ENCODE measurements around the gene MIEF2.
A peak's percentile ranks its signal among the peaks of the same experiment; 100 is the strongest.
"Not testable (repeated sequence)": the region's sequence is repeated elsewhere in the genome, so short reads cannot be mapped to it uniquely, and the experiment has no call there.

Gene MIEF2

GRCh38 chr17:18260332-18261145, at the start of gene MIEF2:
Gene MIEF2 (plus strand): TSS chr17:18260662. CDS start chr17:18262721, 2,059 bp downstream.
- DNase-seq (ENCODE audit: low read depth) = peak; percentile 97

DNA sequence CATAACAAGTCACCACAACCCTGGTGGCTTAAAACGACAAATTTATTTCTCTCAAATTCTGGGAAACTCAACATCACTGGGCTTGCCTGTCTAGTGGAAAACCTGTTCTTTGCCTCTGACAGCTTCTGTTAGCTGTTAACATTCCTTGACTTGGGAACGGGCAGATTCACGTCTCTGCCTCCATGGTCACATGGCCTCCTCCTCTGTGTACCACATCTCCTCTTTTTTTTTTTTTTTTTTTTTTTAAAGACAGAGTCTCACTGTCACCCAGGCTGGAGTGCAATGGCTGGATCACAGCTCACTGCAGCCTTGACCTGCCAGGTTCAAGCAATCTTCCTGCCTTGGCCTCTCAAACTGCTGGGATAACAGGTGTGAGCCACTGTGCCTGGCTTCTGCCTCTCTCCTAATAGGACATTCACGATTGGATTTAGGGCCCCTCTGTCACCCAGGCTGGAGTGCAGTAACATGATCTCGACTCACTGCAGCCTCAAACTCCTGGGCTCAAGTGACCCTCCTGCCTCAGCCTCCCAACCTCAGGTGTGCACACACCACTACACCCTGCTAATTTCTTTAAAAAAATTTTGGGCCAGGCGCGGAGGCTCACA, 46.7 kb upstream of the MIEF2 start:
- no peak for DNase-seq (ENCODE audit: low read depth)

GRCh38 chr17:18216906-18217305, 43.6 kb upstream of the MIEF2 start:
- DNase-seq (ENCODE audit: low read depth) = not testable (repeated sequence)

DNA sequence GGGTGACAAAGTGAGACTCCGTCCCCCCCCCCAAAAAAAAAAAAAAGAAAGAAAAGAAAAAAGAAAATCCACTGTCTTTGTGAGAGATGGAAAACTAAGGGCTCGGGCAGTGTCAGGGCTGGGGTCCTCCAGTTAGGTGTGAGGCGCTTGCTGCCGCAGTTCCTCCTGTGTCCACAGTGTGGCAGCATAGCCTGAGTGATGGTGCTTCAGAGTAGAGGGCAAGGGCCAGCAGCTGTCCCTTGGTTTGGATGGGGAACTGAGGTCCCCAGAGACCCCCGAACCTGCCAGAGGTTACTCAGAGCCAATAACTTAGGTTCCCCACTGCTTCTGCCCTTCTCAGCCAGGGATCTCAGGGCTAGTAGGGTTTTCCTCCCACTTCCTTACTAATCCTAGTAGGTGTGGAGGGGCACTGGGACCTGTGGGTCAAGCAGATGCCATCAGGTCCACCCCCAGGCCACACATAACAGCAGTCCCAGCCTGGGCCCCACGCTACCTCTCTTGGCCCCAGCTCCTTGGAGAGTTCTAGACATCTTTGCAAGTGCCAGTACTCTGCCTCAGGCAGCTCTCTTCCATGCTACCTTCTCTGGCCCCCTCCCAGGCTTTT, 42.9 kb upstream of the MIEF2 start:
- DNase-seq (ENCODE audit: low read depth) = peak; percentile 75

GRCh38 chr17:18218756-18219415, 41.6 kb upstream of the MIEF2 start:
- DNase-seq (ENCODE audit: low read depth) = peak; percentile 48

GRCh38 chr17:18224053-18224386, 36.4 kb upstream of the MIEF2 start:
- peak; percentile 33 for DNase-seq (ENCODE audit: low read depth)

GRCh38 chr17:18224387-18225120, 35.9 kb upstream of the MIEF2 start:
- DNase-seq (ENCODE audit: low read depth) = peak; percentile 59

- DNase-seq (ENCODE audit: low read depth) = peak; percentile 97
Observed at GRCh38 chr17:18225121-18225641, 35.3 kb upstream of the MIEF2 start, which contains the start of gene LLGL1. Gene LLGL1 (plus strand): TSS chr17:18225635. CDS start chr17:18225683, 48 bp downstream.

DNA sequence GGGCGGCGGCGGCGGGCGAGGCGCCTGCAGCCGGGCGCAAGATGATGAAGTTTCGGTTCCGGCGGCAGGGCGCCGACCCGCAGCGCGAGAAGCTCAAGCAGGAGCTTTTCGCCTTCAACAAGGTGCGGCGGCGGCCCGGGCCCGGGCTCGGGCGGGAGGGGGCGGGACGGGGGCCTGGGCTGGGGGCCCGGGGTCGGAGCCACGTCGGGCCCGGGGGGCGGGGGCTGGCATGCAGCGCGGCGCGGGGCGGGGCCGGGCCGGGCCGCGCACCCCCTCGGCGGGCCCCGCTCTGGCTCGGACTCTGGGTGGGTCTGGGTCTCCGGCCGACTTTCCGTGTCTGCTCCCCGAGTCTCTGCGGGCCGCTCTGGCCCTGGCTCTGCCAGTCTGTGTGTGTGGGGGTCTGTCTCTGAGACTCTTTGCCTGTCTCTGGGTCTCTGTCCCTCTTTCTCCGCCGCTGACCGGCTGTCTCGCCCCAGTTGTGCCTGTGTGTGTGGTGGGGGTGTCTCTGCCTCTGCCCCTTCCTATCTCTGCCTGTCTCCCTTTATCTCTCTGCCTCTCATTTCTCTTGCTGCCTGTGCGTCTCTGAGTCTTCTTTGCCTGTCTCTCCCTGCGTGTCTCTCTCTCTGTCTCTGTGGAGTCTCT, 34.7 kb upstream of the MIEF2 start:
- no peak for DNase-seq (ENCODE audit: low read depth)

DNA sequence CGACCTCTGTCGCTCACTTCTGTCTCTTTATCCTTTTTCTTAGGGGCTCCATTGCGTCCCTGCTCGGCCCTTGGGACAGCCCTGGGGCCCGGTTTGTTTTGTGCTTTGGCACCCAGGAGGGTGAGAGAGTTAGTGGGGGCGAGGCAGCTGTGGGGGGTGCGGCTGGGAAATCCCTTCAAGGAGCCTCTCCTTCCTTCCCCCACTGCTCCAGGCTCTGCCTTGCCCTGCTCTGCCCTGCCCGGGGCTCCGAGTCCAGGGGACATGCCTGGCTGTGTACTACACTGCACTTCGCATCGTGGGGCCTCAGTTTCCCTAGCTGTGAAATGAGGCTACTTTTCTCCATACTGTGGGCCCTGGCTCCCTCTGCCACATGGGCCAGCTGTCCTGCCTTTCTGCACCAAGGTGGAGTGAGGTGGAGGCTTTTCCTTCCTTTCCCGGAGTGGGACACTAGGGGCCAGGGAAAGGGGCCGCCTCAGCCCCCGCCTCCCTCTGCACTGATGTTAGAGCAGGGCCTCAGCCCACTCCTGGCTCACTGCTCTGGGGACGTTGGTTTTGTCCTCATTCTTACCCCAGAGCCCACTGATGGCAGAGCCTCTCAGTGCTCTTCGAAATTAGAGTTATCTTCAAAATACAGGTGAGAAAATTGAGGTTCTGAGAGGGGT, 34.0 kb upstream of the MIEF2 start:
- peak; percentile 36 for DNase-seq (ENCODE audit: low read depth)

DNA sequence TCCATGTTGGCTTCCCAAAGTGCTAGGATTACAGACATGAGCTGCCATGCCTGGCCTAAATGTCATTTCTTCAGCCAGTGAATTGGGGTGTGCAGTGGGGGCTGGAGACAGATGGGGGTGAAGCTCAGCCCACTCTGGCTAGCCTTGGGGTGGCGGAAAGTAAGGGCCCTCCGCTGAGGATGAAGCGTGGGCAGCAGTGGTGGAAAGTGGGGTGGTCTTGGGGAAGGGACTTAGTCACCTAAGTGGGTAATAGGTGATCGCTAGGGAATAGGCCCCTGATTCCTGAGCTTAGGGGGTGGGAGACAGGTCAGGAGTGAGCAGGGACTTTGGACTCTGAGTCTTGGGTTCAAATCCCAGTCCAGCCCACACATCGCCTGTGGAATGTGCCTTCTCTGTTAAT, 32.8 kb upstream of the MIEF2 start:
- DNase-seq (ENCODE audit: low read depth) = no peak

- DNase-seq (ENCODE audit: low read depth) = no peak
Observed at GRCh38 chr17:18228176-18228682, 32.2 kb upstream of the MIEF2 start.

DNA sequence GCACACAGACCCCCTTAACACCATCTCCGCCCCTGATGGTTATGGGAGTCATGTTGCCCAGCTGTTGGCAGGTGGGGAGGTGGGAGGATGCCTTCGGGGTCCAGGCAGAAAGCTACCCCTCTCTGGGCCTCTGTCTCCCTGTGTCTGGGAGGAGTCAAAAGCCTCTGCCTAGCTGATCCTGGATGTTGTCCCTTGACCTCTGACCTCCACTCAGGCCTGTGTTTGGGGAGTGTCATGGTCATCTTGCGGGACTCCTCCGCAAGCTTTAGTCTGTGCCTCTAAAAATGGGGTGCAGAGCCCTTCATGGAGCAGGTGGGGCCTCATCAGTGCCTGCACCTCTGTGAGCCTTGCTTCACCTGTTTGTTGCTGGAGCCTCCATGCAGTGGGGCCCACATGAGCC, 31.2 kb upstream of the MIEF2 start:
- DNase-seq (ENCODE audit: low read depth) = no peak

- no peak for DNase-seq (ENCODE audit: low read depth)
Observed at GRCh38 chr17:18229771-18230170, 30.7 kb upstream of the MIEF2 start.

- DNase-seq (ENCODE audit: low read depth) = no peak
Observed at GRCh38 chr17:18230288-18231141, 29.9 kb upstream of the MIEF2 start.

- DNase-seq (ENCODE audit: low read depth) = no peak
Observed at GRCh38 chr17:18231164-18231563, 29.3 kb upstream of the MIEF2 start.

GRCh38 chr17:18233803-18234518, 26.5 kb upstream of the MIEF2 start:
- DNase-seq (ENCODE audit: low read depth) = no peak

DNA sequence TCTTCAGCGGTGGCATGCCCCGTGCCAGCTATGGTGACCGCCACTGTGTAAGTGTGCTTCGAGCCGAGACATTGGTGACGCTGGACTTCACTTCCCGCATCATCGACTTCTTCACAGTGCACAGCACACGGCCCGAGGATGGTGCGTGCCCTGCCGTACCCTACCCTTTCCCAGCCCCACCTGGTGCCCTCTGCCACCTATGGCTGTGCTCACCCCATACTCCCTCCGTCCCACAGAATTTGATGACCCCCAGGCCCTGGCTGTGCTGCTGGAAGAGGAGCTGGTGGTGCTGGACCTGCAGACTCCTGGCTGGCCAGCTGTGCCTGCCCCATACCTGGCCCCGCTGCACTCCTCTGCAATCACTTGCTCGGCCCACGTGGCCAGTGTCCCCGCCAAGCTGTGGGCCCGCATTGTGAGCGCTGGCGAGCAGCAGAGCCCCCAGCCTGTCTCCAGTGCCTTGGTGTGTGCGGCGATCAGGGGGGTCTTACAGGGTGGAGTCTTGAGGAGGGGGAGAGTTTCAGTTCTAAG, 25.5 kb upstream of the MIEF2 start:
- no peak for DNase-seq (ENCODE audit: low read depth)
